Immature natural killer cell (primary cell): ENCODE results near the gene ADGRG1. TPM values are rescaled to one million over a fixed set of nuclear protein-coding genes. Genes with fewer than 3 reads are reported as not detected.

Experiments used
- DNase-seq, 3 donors: peaks; one replicate each; pipeline ENCODE4 v3.0.0; 2022; ENCODE audit warnings: mixed read lengths in 1 of 3
- H3K27ac Mint-ChIP-seq, 6 donors: one replicate each; pipeline ENCODE4 v1.8.0; 2020; ENCODE audit warnings: mixed read lengths in 6 of 6, mild to moderate bottlenecking in 5 of 6, inconsistent platforms in 4 of 6, moderate library complexity in 3 of 6
- H3K27me3 Mint-ChIP-seq, 3 donors: one replicate each; pipeline ENCODE4 v1.8.0; 2020 to 2021; ENCODE audit warnings: low read depth in 3 of 3, mild to moderate bottlenecking in 3 of 3, mixed read lengths in 3 of 3, moderate library complexity in 3 of 3, inconsistent platforms in 1 of 3
- H3K36me3 Mint-ChIP-seq, 3 donors: one replicate each; pipeline ENCODE4 v1.8.0; 2020; ENCODE audit warnings: mixed read lengths in 3 of 3, inconsistent platforms in 2 of 3, mild to moderate bottlenecking in 2 of 3
- H3K4me1 Mint-ChIP-seq, 2 donors: one replicate each; pipeline ENCODE4 v1.8.0; 2020; ENCODE audit warnings: inconsistent platforms in 2 of 2, mild to moderate bottlenecking in 2 of 2, mixed read lengths in 2 of 2, moderate library complexity in 1 of 2
- H3K4me3 Mint-ChIP-seq, 5 donors: one replicate each; pipeline ENCODE4 v1.8.0; 2020; ENCODE audit warnings: mild to moderate bottlenecking in 5 of 5, mixed read lengths in 5 of 5, inconsistent platforms in 3 of 5, moderate library complexity in 3 of 5
- H3K9me3 Mint-ChIP-seq, 6 donors: one replicate each; pipeline ENCODE4 v1.8.0; 2020; ENCODE audit warnings: mild to moderate bottlenecking in 6 of 6, mixed read lengths in 6 of 6, inconsistent platforms in 4 of 6, moderate library complexity in 3 of 6
- polyA plus RNA-seq, 3 donors: library from polyadenylated mRNA; unstranded; fragments of 300-500 nt; fragmentation: Illumina TruSeq; gene quantifications; one replicate each; pipeline ENCODE4 v1.2.3, GENCODE V29; 2021

The ADGRG1 gene
- polyA plus RNA-seq, 3 donors from 2014 or later = 218 to 784 (median 395) TPM

- peak overlapping the region; percentile 96 to 99 (median 98) for H3K27ac Mint-ChIP-seq
- peaks cover 32 to 39% (median 33%) of the 10 kb centered on the region in 3 donors for H3K36me3 Mint-ChIP-seq
- no peaks in the 10 kb centered on the region for H3K9me3 Mint-ChIP-seq
- peaks cover 2 to 20% (median 16%) of the 10 kb centered on the region in 3 donors for H3K27me3 Mint-ChIP-seq
- H3K4me3 Mint-ChIP-seq = peak overlapping the region; percentile 90 to 99 (median 98)
- DNase-seq = peak; percentile 36 to 48 (median 41)
- H3K4me1 Mint-ChIP-seq = peaks cover 67 to 76% of the 10 kb centered on the region in 2 donors
Measured at GRCh38 chr16:57647136-57647875, 18.9 kb downstream of the ADGRG1 start.

GRCh38 chr16:57648125-57648524 is 19.7 kb downstream of the ADGRG1 start:
- peaks cover 2 to 20% (median 16%) of the 10 kb centered on the region in 3 donors for H3K27me3 Mint-ChIP-seq
- peak overlapping the region; percentile 90 to 99 (median 98) for H3K4me3 Mint-ChIP-seq
- H3K4me1 Mint-ChIP-seq = peaks cover 66 to 74% of the 10 kb centered on the region in 2 donors
- peaks cover 32 to 42% (median 33%) of the 10 kb centered on the region in 3 donors for H3K36me3 Mint-ChIP-seq
- peak; percentile 26 to 43 (median 39) for DNase-seq
- H3K9me3 Mint-ChIP-seq = no peaks in the 10 kb centered on the region
- peak overlapping the region; percentile 96 to 99 (median 98) for H3K27ac Mint-ChIP-seq

- peak; percentile 89 to 91 (median 90) for DNase-seq
Measured at GRCh38 chr16:57648581-57649442, 20.4 kb downstream of the ADGRG1 start.

GRCh38 chr16:57649443-57649751 is 21.0 kb downstream of the ADGRG1 start:
- Mint-ChIP-seq H3K9me3 (no peaks in the 10 kb centered on the region), H3K4me3 (peak overlapping the region; percentile 90 to 99 (median 98)), H3K27me3 (peaks cover 4 to 20% (median 16%) of the 10 kb centered on the region in 3 donors), H3K4me1 (peaks cover 76 to 80% of the 10 kb centered on the region in 2 donors), H3K36me3 (peaks cover 32 to 49% (median 40%) of the 10 kb centered on the region in 3 donors), H3K27ac (peak overlapping the region; percentile 96 to 99 (median 98))
- no peak for DNase-seq

More at GRCh38 chr16:57648581-57649442, 20.4 kb downstream of the ADGRG1 start:
- peaks cover 32 to 49% (median 39%) of the 10 kb centered on the region in 3 donors for H3K36me3 Mint-ChIP-seq
- H3K4me3 Mint-ChIP-seq = peak overlapping the region; percentile 90 to 99 (median 98)
- peaks cover 2 to 20% (median 16%) of the 10 kb centered on the region in 3 donors for H3K27me3 Mint-ChIP-seq
- peaks cover 71 to 77% of the 10 kb centered on the region in 2 donors for H3K4me1 Mint-ChIP-seq
- H3K9me3 Mint-ChIP-seq = no peaks in the 10 kb centered on the region
- H3K27ac Mint-ChIP-seq = peak overlapping the region; percentile 96 to 99 (median 98)

- Mint-ChIP-seq H3K9me3 (no peaks in the 10 kb centered on the region), H3K27ac (peak overlapping the region; percentile 81 to 98 (median 92)), H3K36me3 (peaks cover 33 to 50% (median 40%) of the 10 kb centered on the region in 3 donors), H3K4me1 (peaks cover 79 to 81% of the 10 kb centered on the region in 2 donors), H3K27me3 (peaks cover 4 to 20% (median 16%) of the 10 kb centered on the region in 3 donors), H3K4me3 (peak overlapping the region; percentile 64 to 98 (median 95))
- DNase-seq = no peak
Measured at GRCh38 chr16:57649846-57650245, 21.4 kb downstream of the ADGRG1 start.

- peaks cover 51 to 68% (median 57%) of the 10 kb centered on the region in 3 donors for H3K36me3 Mint-ChIP-seq
- H3K27ac Mint-ChIP-seq = peak overlapping the region; percentile 87 to 99 (median 94)
- peak; percentile 29 to 44 (median 39) for DNase-seq
- peak overlapping the region; percentile 79 to 98 (median 82) for H3K4me3 Mint-ChIP-seq
- no peaks in the 10 kb centered on the region for H3K9me3 Mint-ChIP-seq
- H3K4me1 Mint-ChIP-seq = peaks cover 86 to 88% of the 10 kb centered on the region in 2 donors
- peaks cover 4 to 29% (median 11%) of the 10 kb centered on the region in 3 donors for H3K27me3 Mint-ChIP-seq
Measured at GRCh38 chr16:57651344-57652333, 23.2 kb downstream of the ADGRG1 start.

GRCh38 chr16:57652695-57653471 is 24.5 kb downstream of the ADGRG1 start:
- Mint-ChIP-seq H3K27me3 (peaks cover 2 to 24% (median 4%) of the 10 kb centered on the region in 3 donors), H3K36me3 (peaks cover 53 to 68% (median 55%) of the 10 kb centered on the region in 3 donors), H3K27ac (peak overlapping the region; percentile 89 to 99 (median 96)), H3K4me1 (peaks cover 86 to 88% of the 10 kb centered on the region in 2 donors), H3K9me3 (no peaks in the 10 kb centered on the region), H3K4me3 (peak overlapping the region; percentile 70 to 98 (median 82))
- DNase-seq = no peak

GRCh38 chr16:57653936-57654335 is 25.5 kb downstream of the ADGRG1 start:
- peak overlapping the region; percentile 63 to 76 (median 69) for H3K4me3 Mint-ChIP-seq
- no peaks in the 10 kb centered on the region for H3K9me3 Mint-ChIP-seq
- DNase-seq = peak in 1 of 3 donors; percentile 27
- peaks cover 2 to 14% (median 2%) of the 10 kb centered on the region in 3 donors for H3K27me3 Mint-ChIP-seq
- H3K27ac Mint-ChIP-seq = peak overlapping the region; percentile 89 to 99 (median 94)
- peaks cover 53 to 67% (median 53%) of the 10 kb centered on the region in 3 donors for H3K36me3 Mint-ChIP-seq
- peaks cover 86 to 87% of the 10 kb centered on the region in 2 donors for H3K4me1 Mint-ChIP-seq

GRCh38 chr16:57656342-57656955 is 28.0 kb downstream of the ADGRG1 start:
- peak overlapping the region; percentile 92 to 99 (median 97) for H3K27ac Mint-ChIP-seq
- H3K36me3 Mint-ChIP-seq = peaks cover 45 to 69% (median 51%) of the 10 kb centered on the region in 3 donors
- peak overlapping the region; percentile 78 to 89 (median 84) for H3K4me3 Mint-ChIP-seq
- peaks cover 79 to 82% of the 10 kb centered on the region in 2 donors for H3K4me1 Mint-ChIP-seq
- H3K9me3 Mint-ChIP-seq = no peaks in the 10 kb centered on the region
- peaks cover 2 to 11% (median 2%) of the 10 kb centered on the region in 3 donors for H3K27me3 Mint-ChIP-seq
- DNase-seq = peak; percentile 62 to 69 (median 64)

GRCh38 chr16:57657228-57657627 is 28.8 kb downstream of the ADGRG1 start:
- Mint-ChIP-seq H3K27ac (peak overlapping the region; percentile 92 to 99 (median 97)), H3K4me3 (peak overlapping the region in 4 of 5 donors; percentile 4 to 88 (median 51))

GRCh38 chr16:57658130-57658877 is 29.9 kb downstream of the ADGRG1 start:
- Mint-ChIP-seq H3K36me3 (peaks cover 47 to 73% (median 55%) of the 10 kb centered on the region in 3 donors), H3K9me3 (no peaks in the 10 kb centered on the region), H3K27ac (peak overlapping the region; percentile 87 to 94 (median 91)), H3K27me3 (peaks cover 2 to 11% (median 4%) of the 10 kb centered on the region in 3 donors), H3K4me1 (peaks cover 75 to 81% of the 10 kb centered on the region in 2 donors), H3K4me3 (peak overlapping the region; percentile 25 to 79 (median 54))
- DNase-seq = no peak

More at GRCh38 chr16:57657228-57657627, 28.8 kb downstream of the ADGRG1 start:
- peaks cover 78 to 81% of the 10 kb centered on the region in 2 donors for H3K4me1 Mint-ChIP-seq
- peaks cover 44 to 69% (median 50%) of the 10 kb centered on the region in 3 donors for H3K36me3 Mint-ChIP-seq
- DNase-seq = no peak
- H3K27me3 Mint-ChIP-seq = peaks cover 2 to 11% (median 2%) of the 10 kb centered on the region in 3 donors
- H3K9me3 Mint-ChIP-seq = no peaks in the 10 kb centered on the region
